CD4-positive, alpha-beta T cell (primary cell): Measurements from ENCODE around the gene WNT5B. TPM values are rescaled to one million over a fixed set of nuclear protein-coding genes. Genes with fewer than 3 reads are reported as not detected.

Source experiments
- ATAC-seq: fragments of 200-7000 bp; cut with Tn5 transposase; one replicate; pipeline ENCODE4 v1.10.0; 2022; ENCODE audit warnings: mild to moderate bottlenecking; ENCODE audit not compliant: poor library complexity
- CTCF ChIA-PET: fragments of 350-600 bp; sonication (Branson Sonifier 250); formaldehyde crosslinking; loops from one replicate; lab custom pipeline; 2021; ENCODE audit warnings: antibody characterized with exemption, inconsistent platforms; lab: Charles Lee
- POLR2A ChIA-PET: fragments of 350-600 bp; sonication (Branson Sonifier 250); formaldehyde crosslinking; loops from one replicate; lab custom pipeline; 2021; ENCODE audit warnings: antibody characterized with exemption, inconsistent platforms; lab: Charles Lee
- DNase-seq, 14 experiments: peaks; one replicate each; pipeline ENCODE4 v3.0.0-alpha.2; 2013 to 2020; ENCODE audit warnings: mixed read lengths in 2 of 14
- H3K27ac ChIP-seq, 2 donors: one replicate each; pipeline versions ENCODE4 v1.5.1 to v1.7.0; 2013; ENCODE audit warnings: low read length in 2 of 2, low read depth in 1 of 2, mild to moderate bottlenecking in 1 of 2
- H3K27me3 ChIP-seq, 2 experiments: 1 replicate in 1 of 2; 2 replicates in 1 of 2; pipeline versions ENCODE4 v1.6.1 to v1.7.0; 2013; ENCODE audit warnings: low read length in 2 of 2, control low read depth in 1 of 2, mild to moderate bottlenecking in 1 of 2, moderate library complexity in 1 of 2; ENCODE audit not compliant: insufficient read depth in 2 of 2, control insufficient read depth in 1 of 2
- H3K36me3 ChIP-seq: one replicate; pipeline ENCODE4 v1.6.1; 2013; ENCODE audit warnings: low read length, control low read depth; ENCODE audit not compliant: insufficient read depth
- H3K4me1 ChIP-seq: one replicate; pipeline ENCODE4 v1.6.1; 2013; ENCODE audit warnings: low read length, control low read depth; ENCODE audit not compliant: insufficient read depth
- H3K4me3 ChIP-seq: one replicate; pipeline ENCODE4 v1.5.1; 2013; ENCODE audit warnings: mild to moderate bottlenecking, low read length, moderate library complexity
- H3K9me3 ChIP-seq, 2 experiments: 1 replicate in 1 of 2; 2 replicates in 1 of 2; pipeline versions ENCODE4 v1.6.1 to v1.7.0; 2013; ENCODE audit warnings: low read length in 2 of 2, mild to moderate bottlenecking in 2 of 2, control low read depth in 1 of 2, moderate library complexity in 1 of 2; ENCODE audit not compliant: control insufficient read depth in 1 of 2, insufficient read depth in 1 of 2
- H3K27ac Mint-ChIP-seq: one replicate; pipeline ENCODE4 v1.8.0; 2020; ENCODE audit warnings: mixed read lengths
- H3K27me3 Mint-ChIP-seq: one replicate; pipeline ENCODE4 v1.8.0; 2021; ENCODE audit warnings: mixed read lengths
- H3K36me3 Mint-ChIP-seq: one replicate; pipeline ENCODE4 v1.8.0; 2021; ENCODE audit warnings: low read depth, mixed read lengths
- H3K4me1 Mint-ChIP-seq: one replicate; pipeline ENCODE4 v1.8.0; 2021; ENCODE audit warnings: low read depth, mixed read lengths
- H3K4me3 Mint-ChIP-seq: one replicate; pipeline ENCODE4 v1.8.0; 2020; ENCODE audit warnings: mild to moderate bottlenecking, mixed read lengths
- H3K9me3 Mint-ChIP-seq: one replicate; pipeline ENCODE4 v1.8.0; 2020; ENCODE audit warnings: mixed read lengths
- intact Hi-C, 2 experiments: fragments of 100-400 bp; cut with DNase I in 1 of 2; cut with micrococcal nuclease in 1 of 2; formaldehyde crosslinking; loops; one replicate each; pipeline versions ENCODE4 v1.15.1 to v1.9.0; 2023 to 2025; cut with DNase I, micrococcal nuclease
- total RNA-seq, 174 experiments: library from RNA in 2 of 174; stranded (reverse) in 2 of 174; gene quantifications; one replicate each; pipeline ENCODE4 v1.2.3 and lab custom pipeline; 2021 to 2026
- TF ChIP-seq, protein P1 (sequence below): fragments of 200-600 bp; IDR thresholded peaks from one replicate; pipeline ENCODE4 v1.8.0; 2022; ENCODE audit warnings: antibody characterized with exemption, mild to moderate bottlenecking

Gene WNT5B
- total RNA-seq, 2 experiments from 2014 or later = not detected

GRCh38 chr12:1660304-1661187 is 31.5 kb downstream of the WNT5B start:
- no peaks in the 10 kb centered on the region for H3K27me3 Mint-ChIP-seq
- H3K4me1 Mint-ChIP-seq = peaks cover 31% of the 10 kb centered on the region
- ChIA-PET CTCF (interaction anchor here (1.0 to 2.5 kb wide), 5 partner anchors 8 to 279 kb away, joined by 3 to 15 read pairs (median 5); no protein-coding TSS in a partner anchor), POLR2A (interaction anchor here (0.8 to 3.0 kb wide), 3 partner anchors 12 to 37 kb away, joined by 3 to 34 read pairs (median 3); partner anchors contain the start of gene ADIPOR2)
- peak overlapping the region; percentile 72 for H3K27ac Mint-ChIP-seq
- H3K36me3 ChIP-seq = no peaks in the 10 kb centered on the region
- peak in 11 of 14 experiments; percentile 23 to 88 (median 45) for DNase-seq
- peaks cover 14% of the 10 kb centered on the region for H3K4me1 ChIP-seq
- H3K9me3 ChIP-seq = peaks cover 0 to 8% of the 10 kb centered on the region in 2 experiments
- ATAC-seq = peak; percentile 48
- H3K27ac ChIP-seq = peak overlapping the region in 1 of 2 donors; percentile 37
- intact Hi-C loops = loop anchor here in 1 of 2 experiments (2.0 kb wide), 2 partner anchors 30 to 130 kb away; partner anchors contain the start of gene ADIPOR2
- no peaks in the 10 kb centered on the region for H3K36me3 Mint-ChIP-seq
- H3K4me3 Mint-ChIP-seq = peak overlapping the region; percentile 65
- TF ChIP-seq, protein P1, sequence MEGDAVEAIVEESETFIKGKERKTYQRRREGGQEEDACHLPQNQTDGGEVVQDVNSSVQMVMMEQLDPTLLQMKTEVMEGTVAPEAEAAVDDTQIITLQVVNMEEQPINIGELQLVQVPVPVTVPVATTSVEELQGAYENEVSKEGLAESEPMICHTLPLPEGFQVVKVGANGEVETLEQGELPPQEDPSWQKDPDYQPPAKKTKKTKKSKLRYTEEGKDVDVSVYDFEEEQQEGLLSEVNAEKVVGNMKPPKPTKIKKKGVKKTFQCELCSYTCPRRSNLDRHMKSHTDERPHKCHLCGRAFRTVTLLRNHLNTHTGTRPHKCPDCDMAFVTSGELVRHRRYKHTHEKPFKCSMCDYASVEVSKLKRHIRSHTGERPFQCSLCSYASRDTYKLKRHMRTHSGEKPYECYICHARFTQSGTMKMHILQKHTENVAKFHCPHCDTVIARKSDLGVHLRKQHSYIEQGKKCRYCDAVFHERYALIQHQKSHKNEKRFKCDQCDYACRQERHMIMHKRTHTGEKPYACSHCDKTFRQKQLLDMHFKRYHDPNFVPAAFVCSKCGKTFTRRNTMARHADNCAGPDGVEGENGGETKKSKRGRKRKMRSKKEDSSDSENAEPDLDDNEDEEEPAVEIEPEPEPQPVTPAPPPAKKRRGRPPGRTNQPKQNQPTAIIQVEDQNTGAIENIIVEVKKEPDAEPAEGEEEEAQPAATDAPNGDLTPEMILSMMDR = no peak
- H3K27me3 ChIP-seq = no peaks in the 10 kb centered on the region
- H3K9me3 Mint-ChIP-seq = peaks cover 2% of the 10 kb centered on the region
- H3K4me3 ChIP-seq = no peak overlapping the region

DNA sequence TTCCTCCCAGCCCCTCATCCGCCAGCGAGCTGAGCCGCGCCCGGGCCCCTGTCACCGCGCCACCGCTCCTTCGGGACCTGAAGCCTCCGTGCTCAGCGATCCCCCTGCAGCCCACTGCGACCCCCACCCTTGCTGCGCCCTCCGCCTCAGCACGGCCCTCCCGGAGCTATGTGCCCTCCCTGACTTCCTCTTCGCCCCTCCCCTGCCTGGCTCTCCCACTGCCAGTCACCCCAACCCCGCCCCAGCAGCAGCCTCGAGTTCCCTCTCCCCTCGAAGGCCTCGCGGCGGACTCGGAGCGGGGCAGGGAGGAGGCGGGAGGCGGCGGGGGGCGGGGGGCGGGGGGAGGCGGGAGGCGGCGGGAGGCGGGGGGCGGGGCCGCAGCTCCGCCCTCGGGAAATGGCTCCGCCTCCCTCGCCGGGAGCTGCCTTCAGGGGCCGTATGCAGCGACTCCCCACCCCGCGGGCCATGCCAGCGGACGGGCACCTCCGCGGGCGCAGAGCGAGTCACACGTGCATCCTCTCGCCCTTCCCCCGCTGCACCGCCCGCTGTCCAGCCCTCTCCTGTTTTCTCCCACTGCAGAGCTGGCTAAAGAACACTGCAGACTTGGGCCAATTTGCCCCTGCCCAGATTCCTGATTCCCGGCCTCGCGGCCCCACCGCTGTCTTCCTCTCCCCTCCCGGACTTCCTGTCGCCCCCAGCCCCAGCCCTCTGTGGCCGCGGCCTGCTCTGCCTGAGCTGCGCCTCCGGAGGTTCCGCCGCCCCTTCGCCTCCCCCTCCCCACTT is 32.7 kb downstream of the WNT5B start:
- peaks cover 0 to 8% of the 10 kb centered on the region in 2 experiments for H3K9me3 ChIP-seq
- CTCF ChIA-PET = interaction anchor here (1.0 to 2.5 kb wide), 4 partner anchors 9 to 278 kb away, joined by 3 to 15 read pairs (median 4); no protein-coding TSS in a partner anchor
- ATAC-seq (peak; percentile 77), DNase-seq (peak; percentile 54 to 96 (median 75))
- Mint-ChIP-seq H3K4me3 (peak overlapping the region; percentile 79), H3K9me3 (peaks cover 2% of the 10 kb centered on the region), H3K27me3 (no peaks in the 10 kb centered on the region), H3K4me1 (peaks cover 42% of the 10 kb centered on the region), H3K27ac (peak overlapping the region; percentile 73), H3K36me3 (no peaks in the 10 kb centered on the region)
- POLR2A ChIA-PET = interaction anchor here (0.6 to 3.0 kb wide), 12 partner anchors 9 to 458 kb away, joined by 3 to 34 read pairs (median 4); partner anchors contain the start of genes ADIPOR2, DCP1B and FBXL14
- H3K27ac ChIP-seq = peak overlapping the region in 1 of 2 donors; percentile 29
- peaks cover 21% of the 10 kb centered on the region for H3K4me1 ChIP-seq
- TF ChIP-seq, protein P1 = no peak
- H3K36me3 ChIP-seq = no peaks in the 10 kb centered on the region
- no peaks in the 10 kb centered on the region for H3K27me3 ChIP-seq
- H3K4me3 ChIP-seq = peak overlapping the region; percentile 56
- intact Hi-C loops = loop anchor here in 1 of 2 experiments (2.0 kb wide), 2 partner anchors 29 to 129 kb away; partner anchors contain the start of gene ADIPOR2
